H9 (cell line): ENCODE results near the gene MPC1. TPM values are rescaled to one million over a fixed set of nuclear protein-coding genes. Genes with fewer than 3 reads are reported as not detected.

Source experiments
- DNase-seq: peaks from one replicate; pipeline ENCODE4 v3.0.0-alpha.2; 2017
- H2AFZ ChIP-seq: one replicate; pipeline ENCODE4 v1.6.1; 2013; ENCODE audit warnings: mild to moderate bottlenecking, low read length, control low read depth, moderate library complexity
- H2AK5ac ChIP-seq: 2 replicates; pipeline ENCODE4 v1.6.1; 2013; ENCODE audit warnings: low read length, control low read depth, mixed read lengths; ENCODE audit not compliant: insufficient read length
- H2BK120ac ChIP-seq: one replicate; pipeline ENCODE4 v1.6.1; 2013; ENCODE audit warnings: low read depth, mild to moderate bottlenecking, low read length, control low read depth, inconsistent platforms; ENCODE audit not compliant: poor library complexity, severe bottlenecking
- H2BK12ac ChIP-seq: 2 replicates; pipeline ENCODE4 v1.6.1; 2013; ENCODE audit warnings: low read length, control low read depth, mixed read lengths, low read depth; ENCODE audit not compliant: insufficient read length
- H2BK15ac ChIP-seq: 2 replicates; pipeline ENCODE4 v1.6.1; 2013; ENCODE audit warnings: low read depth, low read length, control low read depth
- H2BK20ac ChIP-seq: one replicate; pipeline ENCODE4 v1.6.1; 2013; ENCODE audit warnings: low read depth, mild to moderate bottlenecking, low read length, control low read depth, inconsistent platforms; ENCODE audit not compliant: poor library complexity, severe bottlenecking
- H2BK5ac ChIP-seq: 2 replicates; pipeline ENCODE4 v1.6.1; 2013; ENCODE audit warnings: low read length, control low read depth, mixed read lengths; ENCODE audit not compliant: insufficient read length
- H3K14ac ChIP-seq: 2 replicates; pipeline ENCODE4 v1.6.1; 2013; ENCODE audit warnings: low read length, control low read depth; ENCODE audit not compliant: insufficient read depth
- H3K18ac ChIP-seq: 2 replicates; pipeline ENCODE4 v1.6.1; 2013; ENCODE audit warnings: low read depth, mild to moderate bottlenecking, mixed read lengths, low read length, control low read depth; ENCODE audit not compliant: insufficient read length
- H3K23ac ChIP-seq: 2 replicates; pipeline ENCODE4 v1.6.1; 2013; ENCODE audit warnings: low read length, control low read depth, mixed read lengths, low read depth; ENCODE audit not compliant: insufficient read length
- H3K23me2 ChIP-seq: 2 replicates; pipeline ENCODE4 v1.6.1; 2013; ENCODE audit warnings: low read depth, mild to moderate bottlenecking, mixed read lengths, low read length, control low read depth; ENCODE audit not compliant: insufficient read length, poor library complexity, severe bottlenecking
- H3K27ac ChIP-seq: 2 replicates; pipeline ENCODE4 v1.5.1; 2013; ENCODE audit warnings: low read length, control low read depth, mixed read lengths, low read depth; ENCODE audit not compliant: insufficient read length
- H3K27me3 ChIP-seq: 2 replicates; pipeline ENCODE4 v1.6.1; 2013; ENCODE audit warnings: low read length, control low read depth, inconsistent platforms; ENCODE audit not compliant: insufficient read depth
- H3K4ac ChIP-seq: 2 replicates; pipeline ENCODE4 v1.6.1; 2013; ENCODE audit warnings: low read depth, mild to moderate bottlenecking, control low read depth, inconsistent platforms, low read length, moderate library complexity
- H3K4me1 ChIP-seq: 2 replicates; pipeline ENCODE4 v1.6.1; 2013; ENCODE audit warnings: low read length, control low read depth, inconsistent platforms; ENCODE audit not compliant: insufficient read depth
- H3K4me2 ChIP-seq: 2 replicates; pipeline ENCODE4 v1.6.1; 2013; ENCODE audit warnings: low read length, control low read depth, mixed read lengths; ENCODE audit not compliant: insufficient read length, insufficient read depth
- H3K56ac ChIP-seq: 2 replicates; pipeline ENCODE4 v1.6.1; 2013; ENCODE audit warnings: low read depth, mild to moderate bottlenecking, mixed read lengths, low read length, control low read depth; ENCODE audit not compliant: insufficient read length
- H3K79me1 ChIP-seq: 2 replicates; pipeline ENCODE4 v1.6.1; 2013; ENCODE audit warnings: low read depth, mild to moderate bottlenecking, moderate library complexity, low read length, control low read depth, inconsistent platforms; ENCODE audit not compliant: insufficient read depth, poor library complexity, severe bottlenecking
- H3K79me2 ChIP-seq: 2 replicates; pipeline ENCODE4 v1.6.1; 2013; ENCODE audit warnings: low read length, control low read depth, inconsistent platforms; ENCODE audit not compliant: insufficient read depth
- H3K9ac ChIP-seq: 2 replicates; pipeline ENCODE4 v1.6.1; 2013; ENCODE audit warnings: low read length, control low read depth, mixed read lengths; ENCODE audit not compliant: insufficient read length; ENCODE audit errors: extremely low read depth
- H3K9me3 ChIP-seq: one replicate; pipeline ENCODE4 v1.6.1; 2013; ENCODE audit warnings: low read depth, low read length, inconsistent platforms; ENCODE audit not compliant: control insufficient read depth
- H3T11ph ChIP-seq: one replicate; pipeline ENCODE4 v1.6.1; 2013; ENCODE audit warnings: mild to moderate bottlenecking, low read length, control low read depth, inconsistent platforms
- H4K20me1 ChIP-seq: one replicate; pipeline ENCODE4 v1.6.1; 2013; ENCODE audit not compliant: control insufficient read depth, insufficient read length, insufficient read depth
- H4K5ac ChIP-seq: 2 replicates; pipeline ENCODE4 v1.6.1; 2013; ENCODE audit warnings: low read depth, mild to moderate bottlenecking, mixed read lengths, low read length, control low read depth; ENCODE audit not compliant: insufficient read length
- H4K8ac ChIP-seq: replicated peaks from 2 replicates; pipeline ENCODE4 v1.6.1; 2013; ENCODE audit warnings: low read length, control low read depth, mixed read lengths, low read depth; ENCODE audit not compliant: insufficient read length
- H4K91ac ChIP-seq: 2 replicates; pipeline ENCODE4 v1.6.1; 2013; ENCODE audit warnings: low read depth, mild to moderate bottlenecking, moderate library complexity, mixed read lengths, low read length, control low read depth; ENCODE audit not compliant: insufficient read length
- H3K27ac Mint-ChIP-seq, 3 experiments: 2 replicates in 2 of 3; 3 replicates in 1 of 3; pipeline ENCODE4 v1.8.0; 2020 to 2021; ENCODE audit warnings: mixed read lengths in 3 of 3, mild to moderate bottlenecking in 1 of 3, moderate library complexity in 1 of 3
- H3K27me3 Mint-ChIP-seq: 2 replicates; pipeline ENCODE4 v1.8.0; 2021; ENCODE audit warnings: low read depth, mild to moderate bottlenecking, moderate library complexity, mixed read lengths
- H3K36me3 Mint-ChIP-seq, 3 experiments: 2 replicates in 2 of 3; 3 replicates in 1 of 3; pipeline ENCODE4 v1.8.0; 2020 to 2021; ENCODE audit warnings: low read depth in 3 of 3, mixed read lengths in 3 of 3; ENCODE audit not compliant: insufficient read depth in 1 of 3
- H3K4me1 Mint-ChIP-seq, 2 experiments: 2 replicates each; pipeline ENCODE4 v1.8.0; 2020; ENCODE audit warnings: mixed read lengths in 2 of 2
- H3K4me3 Mint-ChIP-seq, 2 experiments: 2 replicates in 1 of 2; 3 replicates in 1 of 2; pipeline ENCODE4 v1.8.0; 2020 to 2021; ENCODE audit warnings: mild to moderate bottlenecking in 2 of 2, mixed read lengths in 2 of 2, moderate library complexity in 1 of 2
- H3K9me3 Mint-ChIP-seq, 2 experiments: 2 replicates in 1 of 2; 3 replicates in 1 of 2; pipeline ENCODE4 v1.8.0; 2020; ENCODE audit warnings: mild to moderate bottlenecking in 2 of 2, mixed read lengths in 2 of 2, moderate library complexity in 1 of 2
- WGBS: extraction: QIAGEN DNeasy Blood & Tissue Kit; methylation state at CpG from one replicate; pipeline ENCODE4 v1.1.7; 2013; ENCODE audit warnings: missing lambda C conversion rate, low lambda C conversion rate, mixed read lengths; ENCODE audit not compliant: insufficient read length; ENCODE audit errors: extremely low coverage; 5-methylcytosine and 5-hydroxymethylcytosine counted together
- total RNA-seq: library from RNA; stranded (reverse); gene quantifications from 2 replicates; pipeline ENCODE4 v1.2.1, GENCODE V29; 2021
- TF ChIP-seq, protein P1 (sequence below): fragments of 200-600 bp; sonication (generic); conservative IDR thresholded peaks from 3 replicates; pipeline ENCODE4 v1.8.0; 2021; ENCODE audit warnings: antibody characterized with exemption, mild to moderate bottlenecking

Gene MPC1
- total RNA-seq, 1 experiment from 2014 or later, result 10.0 TPM

DNA sequence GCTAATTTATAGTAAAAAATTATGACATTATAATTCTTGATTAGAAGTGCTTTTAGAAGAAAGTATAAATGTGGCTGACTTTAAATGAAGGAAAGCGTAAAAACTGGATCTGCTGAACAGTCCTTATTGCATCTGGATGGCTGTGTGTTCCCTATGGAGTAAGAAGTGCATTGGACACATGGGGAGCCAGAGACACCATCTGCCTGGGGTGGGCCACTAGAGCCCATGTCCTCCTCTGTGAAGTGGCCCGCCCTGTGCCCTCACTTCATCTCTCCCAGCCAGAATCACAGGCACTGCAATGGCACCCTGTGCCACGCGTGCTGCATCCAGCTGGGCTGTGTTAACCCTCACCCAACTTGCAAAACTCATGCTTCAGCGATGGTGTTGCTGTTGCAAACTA is 27.2 kb downstream of the MPC1 start:
- Histone ChIP-seq H2AK5ac (no peak overlapping the region), H4K20me1 (no peaks in the 10 kb centered on the region), H3T11ph (no peak overlapping the region), H3K9me3 (no peaks in the 10 kb centered on the region), H2BK20ac (no peak overlapping the region), H2BK5ac (no peak overlapping the region), H3K56ac (no peak overlapping the region), H4K5ac (no peak overlapping the region), H3K4ac (no peak overlapping the region), H2BK15ac (no peak overlapping the region), H3K4me1 (peaks cover 1% of the 10 kb centered on the region; the same call in 1 of the 2 replicates), H3K23me2 (no peaks in the 10 kb centered on the region), H3K79me2 (no peaks in the 10 kb centered on the region), H3K23ac (no peak overlapping the region), H3K4me2 (no peak overlapping the region), H2BK12ac (no peak overlapping the region), H3K79me1 (no peaks in the 10 kb centered on the region), H3K18ac (no peak overlapping the region), H2BK120ac (no peak overlapping the region), H3K14ac (no peak overlapping the region), H2AFZ (no peak overlapping the region), H4K8ac (no peak overlapping the region), H3K27me3 (no peaks in the 10 kb centered on the region), H3K27ac (no peak overlapping the region), H3K9ac (no peak overlapping the region), H4K91ac (no peak overlapping the region)
- peaks cover 0 to 4% (median 0%) of the 10 kb centered on the region in 3 experiments; a peak in 2 of 7 replicates for H3K36me3 Mint-ChIP-seq
- peak overlapping the region in 1 of 3 experiments; percentile 87; a peak in 1 of 7 replicates for H3K27ac Mint-ChIP-seq
- no CpG with 5 or more reads among the region's 5 CpGs for WGBS
- H3K9me3 Mint-ChIP-seq, result peaks cover 0 to 9% of the 10 kb centered on the region in 2 experiments; a peak in 3 of 5 replicates
- H3K27me3 Mint-ChIP-seq, result peaks cover 2% of the 10 kb centered on the region; the same call in 1 of the 2 replicates
- TF ChIP-seq, protein P1, sequence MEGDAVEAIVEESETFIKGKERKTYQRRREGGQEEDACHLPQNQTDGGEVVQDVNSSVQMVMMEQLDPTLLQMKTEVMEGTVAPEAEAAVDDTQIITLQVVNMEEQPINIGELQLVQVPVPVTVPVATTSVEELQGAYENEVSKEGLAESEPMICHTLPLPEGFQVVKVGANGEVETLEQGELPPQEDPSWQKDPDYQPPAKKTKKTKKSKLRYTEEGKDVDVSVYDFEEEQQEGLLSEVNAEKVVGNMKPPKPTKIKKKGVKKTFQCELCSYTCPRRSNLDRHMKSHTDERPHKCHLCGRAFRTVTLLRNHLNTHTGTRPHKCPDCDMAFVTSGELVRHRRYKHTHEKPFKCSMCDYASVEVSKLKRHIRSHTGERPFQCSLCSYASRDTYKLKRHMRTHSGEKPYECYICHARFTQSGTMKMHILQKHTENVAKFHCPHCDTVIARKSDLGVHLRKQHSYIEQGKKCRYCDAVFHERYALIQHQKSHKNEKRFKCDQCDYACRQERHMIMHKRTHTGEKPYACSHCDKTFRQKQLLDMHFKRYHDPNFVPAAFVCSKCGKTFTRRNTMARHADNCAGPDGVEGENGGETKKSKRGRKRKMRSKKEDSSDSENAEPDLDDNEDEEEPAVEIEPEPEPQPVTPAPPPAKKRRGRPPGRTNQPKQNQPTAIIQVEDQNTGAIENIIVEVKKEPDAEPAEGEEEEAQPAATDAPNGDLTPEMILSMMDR, result no peak
- H3K4me1 Mint-ChIP-seq, result peaks cover 10 to 20% of the 10 kb centered on the region in 2 experiments
- H3K4me3 Mint-ChIP-seq, result no peak overlapping the region
- DNase-seq, result no peak
